Activated CD4-positive, CD25-positive, alpha-beta regulatory T cell treated with anti-CD3 and anti-CD28 coated beads, Interleukin-2, amount 50 U/mL, for 72 hours (primary cell): ENCODE data around the gene CENPP.

ENCODE experiments used
- DNase-seq: peaks from one replicate; pipeline ENCODE4 v3.0.0; 2021

CENPP gene

GRCh38 chr9:92315456-92315855 lies 10.3 kb upstream of the CENPP start:
- no peak for DNase-seq

GRCh38 chr9:92324431-92324830 lies 1.3 kb upstream of the CENPP start:
- DNase-seq: no peak

DNA sequence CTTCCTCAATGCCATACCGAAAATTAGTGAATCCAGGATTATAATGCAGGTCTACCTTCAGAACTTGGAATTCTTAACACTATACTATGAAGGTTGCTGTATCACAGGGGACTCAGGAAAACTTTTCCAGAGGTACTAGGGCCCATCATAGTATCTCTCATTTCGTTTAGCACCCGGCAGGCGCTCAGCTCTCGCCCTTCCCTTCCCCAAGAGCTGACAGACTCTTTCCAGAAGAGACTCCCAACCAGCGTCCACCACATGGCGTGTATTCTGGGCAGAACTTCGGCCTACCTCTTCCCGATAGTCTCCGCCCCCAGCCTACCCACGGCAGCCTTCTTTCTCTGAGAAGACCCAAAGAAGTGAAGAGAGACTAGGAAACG lies 874 bp upstream of the CENPP start:
- DNase-seq: peak; percentile 67

GRCh38 chr9:92325991-92326500 lies 293 bp downstream of the CENPP start:
- no peak for DNase-seq

DNA sequence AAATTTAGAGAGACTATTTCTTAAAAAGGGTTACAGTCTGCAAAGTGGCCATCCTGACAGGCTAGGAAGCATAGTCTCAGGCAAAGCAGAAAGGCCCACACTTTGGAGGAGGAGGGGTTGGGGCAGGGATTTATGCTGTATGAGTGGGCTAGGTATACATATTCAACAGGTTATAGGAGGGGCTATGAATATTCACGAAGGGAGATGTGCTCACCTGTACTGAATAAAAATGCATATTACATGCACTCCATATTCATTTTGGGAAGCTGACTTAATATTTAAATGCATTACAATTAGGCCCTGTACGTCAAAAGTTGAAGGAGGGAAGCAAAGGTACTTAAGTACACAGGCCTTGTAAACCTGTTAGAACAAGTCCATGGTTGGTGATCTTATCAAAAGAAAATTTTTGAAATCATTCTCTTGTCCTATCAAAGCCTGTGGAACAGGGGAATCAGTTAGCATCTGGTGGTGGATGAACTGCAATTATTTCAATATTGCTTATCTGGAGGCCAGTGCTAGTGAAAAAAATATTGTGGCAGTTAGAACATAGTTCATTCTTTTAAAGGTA lies 1.6 kb downstream of the CENPP start:
- no peak for DNase-seq

DNA sequence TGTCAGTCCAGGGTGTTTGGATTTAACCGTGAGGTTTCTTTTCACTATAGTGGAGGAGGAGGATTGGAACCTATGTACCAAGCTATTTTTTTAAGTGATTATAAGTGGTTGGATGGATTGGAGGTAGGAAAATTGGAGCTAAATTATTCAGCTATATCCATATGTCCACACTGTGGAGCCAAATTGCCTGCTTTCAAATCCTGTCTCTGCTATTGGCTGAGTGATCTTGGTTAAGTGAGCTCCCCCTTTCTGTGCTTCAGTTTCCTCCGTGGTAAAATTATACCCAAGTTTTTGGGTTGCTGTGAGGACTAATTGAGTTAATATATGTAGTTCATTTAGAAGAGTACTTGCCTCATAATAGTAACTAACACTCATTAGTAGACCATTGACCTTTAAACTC lies 2.5 kb downstream of the CENPP start:
- no peak for DNase-seq

GRCh38 chr9:92332577-92333281 lies 7.0 kb downstream of the CENPP start:
- no peak for DNase-seq

- no peak for DNase-seq
Measured at GRCh38 chr9:92333282-92333634, 7.5 kb downstream of the CENPP start.

- no peak for DNase-seq
Measured at GRCh38 chr9:92341578-92341977, 15.8 kb downstream of the CENPP start.

DNA sequence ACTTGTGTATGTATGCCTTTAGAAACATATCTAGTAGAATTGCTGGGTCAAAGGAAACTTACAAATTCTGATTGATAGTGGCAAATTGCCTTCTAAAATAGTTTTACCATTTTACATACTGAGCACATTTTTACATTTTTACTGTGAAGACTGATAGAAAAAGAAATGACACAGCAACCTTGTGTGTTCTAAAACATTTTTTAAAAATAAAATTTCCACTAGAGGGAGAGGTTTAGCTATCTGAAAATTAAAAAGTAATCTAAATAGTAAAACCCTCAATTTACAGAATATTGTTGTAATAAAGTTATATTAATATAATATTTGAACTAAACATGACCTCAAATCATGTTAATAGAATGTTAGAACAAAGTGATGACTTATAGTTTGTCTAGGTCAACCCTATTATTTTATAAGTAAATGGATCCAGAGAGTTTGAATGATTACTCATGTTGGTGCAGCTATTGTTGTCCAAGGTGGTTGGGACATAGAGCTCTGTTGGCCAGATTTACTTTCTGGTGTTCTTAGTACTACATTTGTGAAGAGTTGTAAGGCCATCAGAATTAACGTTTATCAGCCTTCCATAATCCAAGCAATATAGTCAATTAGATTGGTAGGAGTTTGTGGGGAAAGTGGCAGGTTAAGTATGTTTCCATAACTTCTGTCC lies 17.2 kb downstream of the CENPP start:
- DNase-seq: no peak

GRCh38 chr9:92345582-92345981 lies 19.8 kb downstream of the CENPP start:
- no peak for DNase-seq

GRCh38 chr9:92349771-92350739 lies 24.3 kb downstream of the CENPP start:
- no peak for DNase-seq

- DNase-seq: no peak
Measured at GRCh38 chr9:92350740-92351133, 25.0 kb downstream of the CENPP start.

DNA sequence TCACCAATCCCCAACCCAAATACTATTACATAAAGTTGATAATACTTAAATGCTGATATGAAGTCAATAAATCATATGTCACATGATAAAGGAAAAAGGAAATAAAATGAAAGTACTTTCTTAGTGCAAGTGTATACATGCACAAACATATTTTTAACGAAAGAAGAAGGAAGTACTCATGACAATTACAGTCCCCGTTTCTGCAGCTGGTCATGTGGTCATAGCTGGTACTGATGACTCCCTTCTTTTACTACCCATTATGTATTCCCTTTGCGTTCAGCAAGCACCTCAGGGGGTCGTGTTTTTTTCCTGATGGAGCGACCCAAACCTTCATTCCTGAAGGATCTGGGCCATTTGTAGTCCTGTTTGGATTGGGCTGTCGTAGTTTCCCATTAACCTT lies 27.3 kb downstream of the CENPP start:
- DNase-seq: no peak

- DNase-seq: no peak
Measured at GRCh38 chr9:92359394-92359995, 33.7 kb downstream of the CENPP start.

- DNase-seq: no peak
Measured at GRCh38 chr9:92360083-92360482, 34.3 kb downstream of the CENPP start.

- DNase-seq: no peak
Measured at GRCh38 chr9:92369075-92369474, 43.3 kb downstream of the CENPP start.

DNA sequence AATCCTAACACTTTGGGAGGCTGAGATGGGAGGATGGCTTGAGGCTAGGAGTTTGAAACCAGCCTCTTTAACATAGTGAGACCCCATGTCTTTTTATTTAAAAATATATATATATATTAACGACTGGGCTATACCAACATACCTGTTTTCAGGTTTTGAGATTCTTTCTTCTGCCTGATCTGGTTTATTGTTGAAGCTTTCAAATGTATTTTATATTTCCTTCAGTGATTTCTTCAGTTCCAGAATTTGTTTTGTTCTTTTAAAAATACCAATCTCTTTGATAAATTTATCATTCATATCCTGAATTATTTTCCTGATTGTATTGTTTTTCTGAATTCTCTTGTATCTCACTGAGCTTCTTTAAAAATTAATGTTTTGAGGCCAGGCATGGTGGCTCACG lies 47.4 kb downstream of the CENPP start:
- DNase-seq: no peak

- DNase-seq: no peak
Measured at GRCh38 chr9:92377876-92378275, 52.1 kb downstream of the CENPP start.

GRCh38 chr9:92378865-92379560 lies 53.3 kb downstream of the CENPP start:
- no peak for DNase-seq

DNA sequence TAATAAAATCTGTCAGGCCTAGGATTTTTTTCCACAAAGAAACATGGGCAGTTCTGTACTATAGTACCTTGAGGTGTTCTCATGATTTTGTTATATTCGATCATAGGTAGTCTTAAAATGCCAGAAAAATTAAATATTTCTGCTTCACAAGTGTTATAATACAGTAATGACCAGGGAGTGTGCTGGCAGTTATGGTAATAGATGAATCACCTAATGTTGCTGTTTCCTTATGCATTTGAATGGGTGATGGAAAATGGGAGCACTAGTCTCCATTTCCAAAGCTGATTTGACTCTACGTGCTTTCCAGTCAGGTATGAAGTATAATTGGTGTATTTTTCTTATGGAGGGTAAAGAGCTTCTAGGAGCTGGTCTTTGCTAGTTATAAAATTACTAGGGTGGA lies 54.9 kb downstream of the CENPP start:
- DNase-seq: no peak

GRCh38 chr9:92381775-92382174 lies 56.0 kb downstream of the CENPP start:
- no peak for DNase-seq
